ENCODE results near the gene TRIM2. TPM values are rescaled to one million over a fixed set of nuclear protein-coding genes. Genes with fewer than 3 reads are reported as not detected.
A peak's percentile ranks its signal among the peaks of the same experiment; 100 is the strongest.

The TRIM2 gene
- total RNA-seq, 1 donor = 38.0 TPM

- H3K4me3 ChIP-seq (ENCODE audit: low read depth, low read length) = no peak overlapping the region
- DNase-seq (ENCODE audit: low read depth) = no peak
- TF ChIP-seq CTCF (IDR thresholded peaks at IDR 0.05; ENCODE audit: insufficient read depth, low read depth, low read length) = no peak
These were observed 24.4 kb downstream of the TRIM2 start for GRCh38 chr4:153228512-153229140.

GRCh38 chr4:153229545-153229944 is 25.3 kb downstream of the TRIM2 start:
- no peak overlapping the region for H3K4me3 ChIP-seq (ENCODE audit: low read depth, low read length)
- no peak for TF ChIP-seq CTCF (IDR thresholded peaks at IDR 0.05; ENCODE audit: insufficient read depth, low read depth, low read length)
- no peak for DNase-seq (ENCODE audit: low read depth)

GRCh38 chr4:153232768-153233167 is 28.5 kb downstream of the TRIM2 start:
- TF ChIP-seq CTCF (IDR thresholded peaks at IDR 0.05; ENCODE audit: insufficient read depth, low read depth, low read length) = peak; percentile 42
- H3K4me3 ChIP-seq (ENCODE audit: low read depth, low read length) = no peak overlapping the region
- no peak for DNase-seq (ENCODE audit: low read depth)

- TF ChIP-seq CTCF (IDR thresholded peaks at IDR 0.05; ENCODE audit: insufficient read depth, low read depth, low read length) = no peak
- no peak overlapping the region for H3K4me3 ChIP-seq (ENCODE audit: low read depth, low read length)
- peak; percentile 94 for DNase-seq (ENCODE audit: low read depth)
These were observed 29.6 kb downstream of the TRIM2 start for GRCh38 chr4:153233761-153234371.

GRCh38 chr4:153234885-153235284 is 30.6 kb downstream of the TRIM2 start:
- TF ChIP-seq CTCF (IDR thresholded peaks at IDR 0.05; ENCODE audit: insufficient read depth, low read depth, low read length) = no peak
- H3K4me3 ChIP-seq (ENCODE audit: low read depth, low read length) = no peak overlapping the region
- peak; percentile 57 for DNase-seq (ENCODE audit: low read depth)

GRCh38 chr4:153238135-153238919 is 34.1 kb downstream of the TRIM2 start:
- peak; percentile 40 for DNase-seq (ENCODE audit: low read depth)
- no peak overlapping the region for H3K4me3 ChIP-seq (ENCODE audit: low read depth, low read length)
- TF ChIP-seq CTCF (IDR thresholded peaks at IDR 0.05; ENCODE audit: insufficient read depth, low read depth, low read length) = no peak

All from fibroblast of villous mesenchyme (primary cell).